K562 (cell line): Measurements from ENCODE around the gene CENPO. TPM values are rescaled to one million over a fixed set of nuclear protein-coding genes. Genes with fewer than 3 reads are reported as not detected.

Experiments
- ATAC-seq: fragments of 200-7000 bp; cut with Tn5 transposase; 3 replicates; pipeline ENCODE4 v1.9.1; 2020; ENCODE audit warnings: moderate library complexity
- BruUV-seq: library from RNA; stranded (reverse); fragments of 400-500 nt; replicated peaks from 2 replicates; lab custom pipeline; 2021; lab: Mats Ljungman, UMichigan
- CTCF ChIA-PET: fragments of 300-600 bp; formaldehyde crosslinking; extraction: SDS; loops from one replicate; lab custom pipeline; 2021; ENCODE audit warnings: low intra/inter-chr PET ratio; lab: Yijun Ruan, JAX
- POLR2A ChIA-PET: fragments of 300-600, 350-650 bp; sonication (Branson Sonifier 250); formaldehyde crosslinking; extraction: SDS; loops from one replicate; lab custom pipeline; 2021; ENCODE audit warnings: antibody characterized with exemption, inconsistent platforms; lab: Yijun Ruan, JAX
- DNase-seq, 4 experiments: peaks; one replicate each; pipeline versions ENCODE4 v3.0.0 to v3.0.0-alpha.2; 2011 to 2018; ENCODE audit warnings: low spot score in 3 of 4, mixed read lengths in 3 of 4; ENCODE audit errors: extremely low read depth in 1 of 4
- FAIRE-seq: peaks from 2 replicates; lab custom pipeline; 2011; peaks lifted over from hg19 to GRCh38; lab: Jason Lieb, UNC
- H2AFZ ChIP-seq: 2 replicates; pipeline ENCODE4 v1.6.0; 2011; ENCODE audit warnings: low read depth, low read length, control low read depth, inconsistent platforms
- H3K27ac ChIP-seq: fragments of 200-600 bp; 3 replicates; pipeline ENCODE4 v1.8.0; 2011; ENCODE audit warnings: low read depth, mild to moderate bottlenecking, control low read depth, inconsistent platforms, low read length, moderate library complexity, mixed read lengths; ENCODE audit errors: extremely low read depth
- H3K27me3 ChIP-seq, 2 experiments: fragments of 300-600 bp in 1 of 2; 2 replicates in 1 of 2; 3 replicates in 1 of 2; pipeline versions ENCODE4 v1.6.0 to v1.8.0; 2011; ENCODE audit warnings: inconsistent platforms in 2 of 2, low read length in 2 of 2, mild to moderate bottlenecking in 1 of 2, mixed read lengths in 1 of 2, moderate library complexity in 1 of 2; ENCODE audit not compliant: control insufficient read depth in 2 of 2, insufficient read depth in 2 of 2
- H3K36me3 ChIP-seq: fragments of 300-600 bp; 3 replicates; pipeline ENCODE4 v1.8.0; 2011; ENCODE audit warnings: mild to moderate bottlenecking, low read length, inconsistent platforms; ENCODE audit not compliant: control insufficient read depth, insufficient read depth
- H3K4me1 ChIP-seq, 2 experiments: fragments of 200-600 bp in 1 of 2; replicated peaks in 1 of 2; 2 replicates in 1 of 2; 3 replicates in 1 of 2; pipeline versions ENCODE4 v1.5.1 to v1.8.0; 2011; ENCODE audit warnings: inconsistent platforms in 2 of 2, low read length in 2 of 2, mild to moderate bottlenecking in 1 of 2, mixed read lengths in 1 of 2, moderate library complexity in 1 of 2; ENCODE audit not compliant: control insufficient read depth in 2 of 2, insufficient read depth in 2 of 2
- H3K4me2 ChIP-seq: 2 replicates; pipeline ENCODE4 v1.6.1; 2011; ENCODE audit warnings: low read length, control low read depth, inconsistent platforms, mixed read lengths; ENCODE audit not compliant: insufficient read depth
- H3K4me3 ChIP-seq: fragments of 200-600 bp; sonication (generic), shearing (Covaris generic); 2 replicates; pipeline ENCODE4 v1.5.1; 2016; ENCODE audit warnings: control low read depth, inconsistent platforms
- H3K79me2 ChIP-seq: fragments of 200-600 bp; 3 replicates; pipeline ENCODE4 v1.8.0; 2011; ENCODE audit warnings: low read length, inconsistent platforms; ENCODE audit not compliant: control insufficient read depth, insufficient read depth
- H3K9ac ChIP-seq, 2 experiments: 2 replicates each; pipeline versions ENCODE4 v1.6.0 to v1.6.1; 2011; ENCODE audit warnings: low read depth in 2 of 2, low read length in 2 of 2, control low read depth in 1 of 2, inconsistent platforms in 1 of 2, mild to moderate bottlenecking in 1 of 2, mixed read lengths in 1 of 2; ENCODE audit not compliant: insufficient read depth in 1 of 2
- H3K9me1 ChIP-seq: one replicate; pipeline ENCODE4 v1.6.0; 2011; ENCODE audit warnings: inconsistent platforms, mild to moderate bottlenecking, low read length, moderate library complexity; ENCODE audit not compliant: control insufficient read depth, insufficient read depth
- H3K9me3 ChIP-seq: replicated peaks from 2 replicates; pipeline ENCODE4 v1.5.1; 2011; ENCODE audit warnings: low read depth, low read length, inconsistent platforms; ENCODE audit not compliant: control insufficient read depth, insufficient read depth
- H4K20me1 ChIP-seq: replicated peaks from 2 replicates; pipeline ENCODE4 v1.6.1; 2011; ENCODE audit warnings: low read length, inconsistent platforms, mixed read lengths; ENCODE audit not compliant: control insufficient read depth, insufficient read depth
- DIDO1 ChIP-seq: fragments of 450-650 bp; IDR thresholded peaks from 2 replicates; pipeline ENCODE4 v1.6.1; 2016; ENCODE audit warnings: low read depth, missing biosample characterization, missing genetic modification characterization
- HEY1 ChIP-seq: fragments of 250-450 bp; sonication (Bioruptor Pico); IDR thresholded peaks from 2 replicates; pipeline ENCODE4 v1.5.0; 2020; ENCODE audit warnings: mild to moderate bottlenecking, moderate library complexity, borderline replicate concordance
- PML ChIP-seq: IDR thresholded peaks from 2 replicates; pipeline ENCODE4 v1.6.1; 2012; ENCODE audit warnings: low read length, inconsistent platforms
- SLC30A9 ChIP-seq: fragments of 250-450 bp; sonication (Bioruptor Pico); IDR thresholded peaks from 2 replicates; pipeline ENCODE4 v1.8.0; 2022; ENCODE audit warnings: mild to moderate bottlenecking, moderate library complexity
- TRIM24 ChIP-seq, 2 experiments: fragments of 450-650 bp; IDR thresholded peaks; 2 replicates each; pipeline ENCODE4 v1.6.1; 2016
- WGBS: fragments of 100-300 bp; shearing (Covaris generic); methylation state at CpG from one replicate; pipeline ENCODE4 v1.1.6; 2016; ENCODE audit warnings: low coverage, mixed read lengths; ENCODE audit not compliant: insufficient coverage; ENCODE audit errors: missing lambda C conversion rate; 5-methylcytosine and 5-hydroxymethylcytosine counted together
- in situ Hi-C: fragments of 300-500 bp; cut with MboI; formaldehyde crosslinking; loops from 4 replicates; pipeline ENCODE4 v1.15.0; 2018; ENCODE audit warnings: inconsistent platforms, mixed read lengths
- intact Hi-C: fragments of 100-400 bp; cut with micrococcal nuclease; formaldehyde crosslinking; loops from 2 replicates; pipeline ENCODE4 v1.14.2; 2022
- polyA plus RNA-seq, 8 experiments: library from polyadenylated mRNA; depleted of rRNA in 4 of 8; stranded (reverse) in 5 of 8; unstranded in 3 of 8; fragments of >200 nt; fragmentation: Nextera tagmentation in 2 of 8; fragmentation: Illumina TruSeq in 1 of 8; extraction: Ambion mirVana in 2 of 8; extraction: Trizol in 1 of 8; gene quantifications; 2 replicates each; pipeline versions ENCODE4 v1.2.1 to v1.2.3, GENCODE V29; 2011 to 2014; ENCODE audit warnings: inconsistent platforms in 1 of 8, missing spikeins in 1 of 8
- total RNA-seq, 7 experiments: library from RNA; depleted of rRNA in 6 of 7; stranded (reverse); fragments of >200 nt in 6 of 7; fragmentation: Illumina TruSeq in 2 of 7; extraction: Trizol in 2 of 7; gene quantifications; 2 replicates each; pipeline versions ENCODE4 v1.2.1 to v1.2.3, GENCODE V29; 2011 to 2021; ENCODE audit warnings: low replicate concordance in 1 of 7

Gene CENPO
- total and polyA plus RNA-seq, 9 of the 15 experiments (the other 6 are each of a cell fraction or from before 2014, with no cell fraction given), result 30.6 to 59.4 (median 38.9) TPM

- no peak; the same call in 2 of the 3 replicates for ATAC-seq
- peaks cover 17% of the 10 kb centered on the region for H3K36me3 ChIP-seq
- H2AFZ ChIP-seq, result no peak overlapping the region
- peak overlapping the region in 1 of 2 experiments; percentile 43; a peak in 1 of 4 replicates for H3K9ac ChIP-seq
- DNase-seq, result no peak
- no peak overlapping the region for H3K4me2 ChIP-seq
- H3K79me2 ChIP-seq, result no peaks in the 10 kb centered on the region
- H3K27me3 ChIP-seq, result no peaks in the 10 kb centered on the region
- 95% methylated on average over 6 of the region's 7 CpGs for WGBS
- no TSS peak for BruUV-seq
- H3K4me1 ChIP-seq, result no peaks in the 10 kb centered on the region
- H3K9me1 ChIP-seq, result no peaks in the 10 kb centered on the region
- in situ Hi-C loops (no loop called here), intact Hi-C loops (no loop called here)
- TF ChIP-seq SLC30A9 (no peak), PML (no peak), DIDO1 (tag) (no peak), HEY1 (no peak), TRIM24 (IDR thresholded peaks at IDR 0.05) (no peak)
- no peak overlapping the region for H3K4me3 ChIP-seq
- H3K9me3 ChIP-seq, result no peaks in the 10 kb centered on the region
- ChIA-PET POLR2A (interaction anchor here (0.6 kb wide), 1 partner anchor 621 kb away, joined by 4 read pairs; no protein-coding TSS in a partner anchor), CTCF (no interaction called here)
- no peak for FAIRE-seq
- no peak overlapping the region for H3K27ac ChIP-seq
- no peaks in the 10 kb centered on the region for H4K20me1 ChIP-seq
These were observed 44.0 kb upstream of the CENPO start for GRCh38 chr2:24749069-24749691.
